Right lobe of liver (tissue), 6 donors: ENCODE results near the gene CMBL. TPM values are rescaled to one million over a fixed set of nuclear protein-coding genes. Genes with fewer than 3 reads are reported as not detected.

Source experiments
- ATAC-seq, 4 donors: fragments of 200-7000 bp; cut with Tn5 transposase; one replicate each; pipeline ENCODE4 v1.9.1; 2020; ENCODE audit warnings: mild to moderate bottlenecking in 4 of 4, moderate library complexity in 4 of 4
- DNase-seq, 3 donors: peaks; one replicate each; pipeline ENCODE4 v3.0.0-alpha.2; 2020
- H3K27ac ChIP-seq, 3 donors: fragments of 200-600 bp; one replicate each; pipeline ENCODE4 v1.8.0; 2022
- H3K27me3 ChIP-seq, 2 donors: fragments of 200-600 bp; one replicate each; pipeline ENCODE4 v1.8.0; 2022
- H3K36me3 ChIP-seq, 4 donors: fragments of 200-600 bp; sonication (generic) in 1 of 4; one replicate each; pipeline versions ENCODE4 v1.5.1 to v1.8.0; 2017 to 2022; ENCODE audit warnings: control low read depth in 1 of 4
- H3K4me1 ChIP-seq, 4 donors: fragments of 200-600 bp; sonication (generic) in 1 of 4; one replicate each; pipeline versions ENCODE4 v1.5.1 to v1.8.0; 2017 to 2022; ENCODE audit warnings: control low read depth in 1 of 4
- H3K4me3 ChIP-seq, 3 donors: fragments of 200-600 bp; one replicate each; pipeline ENCODE4 v1.8.0; 2022
- H3K9me3 ChIP-seq, 4 donors: fragments of 200-600 bp; sonication (generic) in 1 of 4; one replicate each; pipeline versions ENCODE4 v1.5.1 to v1.8.0; 2017 to 2022; ENCODE audit warnings: control low read depth in 1 of 4
- CTCF ChIP-seq, 4 donors: fragments of 200-600 bp in 3 of 4; fragments of 450-650 bp in 1 of 4; IDR thresholded peaks; one replicate each; pipeline versions ENCODE4 v1.5.1 to v1.8.0; 2016 to 2022; ENCODE audit warnings: antibody characterized with exemption in 4 of 4, mild to moderate bottlenecking in 2 of 4
- POLR2A ChIP-seq: fragments of 450-650 bp; IDR thresholded peaks from one replicate; pipeline ENCODE4 v1.6.1; 2017; ENCODE audit warnings: antibody characterized with exemption, mild to moderate bottlenecking
- WGBS: methylation state at CpG from one replicate; pipeline ENCODE4 v1.1.6; 2018; ENCODE audit warnings: low coverage, low lambda C conversion rate; ENCODE audit not compliant: insufficient coverage; ENCODE audit errors: missing lambda C conversion rate; 5-methylcytosine and 5-hydroxymethylcytosine counted together
- intact Hi-C, 2 donors: fragments of 100-400 bp; cut with DNase I; formaldehyde crosslinking; loops; one replicate each; pipeline versions ENCODE4 v1.11.2 to v1.14.1; 2022
- total RNA-seq, 6 experiments: library from RNA; depleted of rRNA in 2 of 6; stranded (reverse); fragments of >200 nt in 2 of 6; fragmentation: NEBNext Ultra II Directional in 3 of 6; extraction: Animal tissue kit (Norgen Biotek cat#: 25700) in 3 of 6; gene quantifications; one replicate each; pipeline versions ENCODE4 v1.1.0 to v1.2.4, GENCODE V29; 2016 to 2023
- donor health status: DM: no; HTN: yes; CAD: no.
- donor health status: DM: no; HTN: no; CAD: no.
- donor health status: DM: no; HTN: no; CAD: no.
- donor health status: DM: no; HTN: yes; CAD: no.
- donor health status: DM: no; HTN: yes; CAD: no.

Gene CMBL
- total RNA-seq, 6 experiments from 2014 or later: 29.4 to 206 (median 97.7) TPM

DNA sequence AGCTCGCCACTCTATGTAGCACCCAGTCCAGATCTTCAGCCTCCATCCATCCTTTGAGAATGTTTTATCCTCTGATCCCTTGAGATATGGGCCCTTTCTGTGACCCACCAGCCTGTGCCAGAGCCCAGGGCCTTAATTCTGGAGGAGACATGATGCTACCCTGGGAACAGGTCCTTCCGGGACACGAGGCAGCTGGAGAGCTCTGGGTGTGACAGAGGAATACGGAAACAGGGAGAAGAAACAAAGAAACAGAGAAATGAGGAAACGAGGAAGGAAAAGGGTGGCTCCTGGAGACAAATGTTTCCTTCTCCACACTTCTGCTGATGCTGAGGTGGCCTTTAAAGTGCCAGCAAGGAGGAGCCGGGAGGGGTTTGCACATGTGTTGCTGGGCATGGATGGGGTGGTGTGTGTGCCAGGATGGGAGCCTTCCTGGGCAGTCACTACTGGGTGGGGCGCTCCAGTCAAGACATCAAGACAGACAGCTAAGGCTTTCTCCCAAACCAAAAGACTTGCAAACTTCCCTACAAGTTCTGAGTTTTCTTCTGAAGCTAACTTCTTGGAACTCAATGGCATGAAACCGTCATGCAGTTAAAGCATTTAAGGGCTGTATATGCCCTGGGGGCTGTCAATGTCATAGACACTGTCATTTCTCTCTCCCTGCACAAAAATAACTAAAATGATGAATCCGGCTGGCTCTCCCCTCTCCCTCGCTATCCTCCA, 23.0 kb upstream of the CMBL start:
- no peak for ATAC-seq
- H3K36me3 ChIP-seq: no peaks in the 10 kb centered on the region
- no peak for DNase-seq
- peaks cover 0 to 37% (median 7%) of the 10 kb centered on the region in 4 donors for H3K4me1 ChIP-seq
- TF ChIP-seq POLR2A (no peak), CTCF (IDR thresholded peaks at IDR 0.05) (no peak)
- peak overlapping the region; percentile 10 to 68 (median 62) for H3K27ac ChIP-seq
- WGBS: 40% methylated on average over 7 of the region's 10 CpGs
- intact Hi-C loops: no loop called here
- H3K27me3 ChIP-seq: no peaks in the 10 kb centered on the region
- H3K4me3 ChIP-seq: peak overlapping the region in 2 of 3 donors; percentile 14 to 32
- no peaks in the 10 kb centered on the region for H3K9me3 ChIP-seq

DNA sequence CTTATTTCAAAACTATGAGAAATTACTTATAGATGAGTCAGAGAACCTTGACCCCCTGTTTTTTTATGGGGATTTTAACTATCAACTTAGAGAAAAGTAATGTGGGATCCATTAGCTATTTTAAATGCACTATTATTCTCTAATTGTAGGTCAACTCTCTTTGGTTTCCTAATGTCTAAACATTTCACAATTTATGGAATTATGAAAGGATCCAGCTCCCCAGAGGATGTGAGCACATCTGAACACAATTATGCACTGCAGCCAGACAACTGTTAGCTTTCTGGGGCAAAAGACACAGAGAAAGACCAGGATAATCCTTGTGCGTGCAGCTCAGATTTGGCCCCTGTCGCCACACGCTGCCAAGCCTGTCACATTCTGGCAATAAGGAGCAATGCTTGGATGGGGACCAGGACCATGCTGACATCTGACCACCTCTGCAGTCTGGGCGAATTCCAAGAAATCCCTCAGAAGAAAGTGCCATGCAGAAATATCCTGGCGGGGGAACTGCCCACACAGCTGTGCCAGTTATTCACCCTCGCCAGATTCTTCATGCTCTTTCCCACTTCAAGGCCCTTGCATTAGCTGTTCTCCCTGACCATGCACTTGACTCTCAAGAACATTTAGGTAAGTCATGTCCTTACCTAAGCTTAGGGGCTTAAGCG, 22.2 kb upstream of the CMBL start:
- intact Hi-C loops: no loop called here
- H3K27me3 ChIP-seq: no peaks in the 10 kb centered on the region
- 24% methylated on average over 3 of the region's 7 CpGs for WGBS
- ATAC-seq (peak; percentile 39 to 59 (median 48)), DNase-seq (peak in 2 of 3 donors; percentile 66 to 85)
- H3K36me3 ChIP-seq: no peaks in the 10 kb centered on the region
- H3K9me3 ChIP-seq: no peaks in the 10 kb centered on the region
- peaks cover 0 to 37% (median 7%) of the 10 kb centered on the region in 4 donors for H3K4me1 ChIP-seq
- TF ChIP-seq POLR2A (peak; percentile 44), CTCF (IDR thresholded peaks at IDR 0.05) (no peak)
- peak overlapping the region in 2 of 3 donors; percentile 14 to 32 for H3K4me3 ChIP-seq
- H3K27ac ChIP-seq: peak overlapping the region; percentile 10 to 68 (median 62)

DNA sequence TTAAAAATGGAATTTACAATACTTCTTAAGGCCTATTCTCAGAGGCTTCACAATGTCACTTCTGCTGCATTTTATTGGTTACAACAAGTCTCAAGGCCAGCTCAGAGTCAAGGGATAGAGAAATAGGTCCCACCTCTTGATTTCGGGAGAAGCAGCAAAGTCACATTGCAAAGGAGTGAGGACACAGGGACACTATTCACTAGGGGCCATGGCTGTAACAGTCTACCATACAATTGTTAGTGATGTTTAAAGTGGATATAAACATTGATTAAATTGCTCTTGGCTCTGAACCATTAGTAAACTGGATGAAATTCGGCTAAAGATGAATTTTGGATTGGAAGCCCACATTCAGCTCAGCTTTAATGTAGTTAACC, 21.7 kb upstream of the CMBL start:
- 54% methylated on average over 2 of the region's 2 CpGs for WGBS
- Histone ChIP-seq H3K27ac (peak overlapping the region in 1 of 3 donors; percentile 68), H3K36me3 (no peaks in the 10 kb centered on the region)

DNA sequence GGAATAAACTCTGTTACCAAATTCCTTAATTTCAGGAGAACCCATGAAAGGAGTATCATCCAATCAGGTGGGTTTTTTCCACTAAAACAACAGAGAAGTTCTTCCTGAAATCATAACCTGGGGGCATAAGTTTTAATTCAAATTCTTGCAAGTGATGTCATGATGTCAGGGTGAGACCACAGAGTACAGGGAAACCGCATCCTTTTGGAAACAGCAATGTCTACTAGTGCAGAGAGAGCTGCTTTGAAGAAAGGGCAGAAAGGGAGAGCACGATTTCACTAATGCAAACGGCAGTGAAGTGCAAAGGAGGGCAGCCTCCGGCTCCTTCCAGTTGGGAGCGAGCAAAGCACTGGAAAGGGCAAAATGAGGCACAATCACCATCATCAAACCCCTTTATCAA, 20.6 kb upstream of the CMBL start:
- 84% methylated on average over 5 of the region's 5 CpGs for WGBS
- Histone ChIP-seq H3K9me3 (no peaks in the 10 kb centered on the region), H3K4me3 (no peak overlapping the region), H3K36me3 (no peaks in the 10 kb centered on the region), H3K27me3 (no peaks in the 10 kb centered on the region), H3K4me1 (peaks cover 0 to 48% (median 9%) of the 10 kb centered on the region in 4 donors), H3K27ac (no peak overlapping the region)
- no peak for ATAC-seq
- no peak for TF ChIP-seq CTCF (IDR thresholded peaks at IDR 0.05)
- no peak for TF ChIP-seq POLR2A
- no peak for DNase-seq
- intact Hi-C loops: no loop called here

More for the DNA sequence above, 21.7 kb upstream of the CMBL start:
- no peak overlapping the region for H3K4me3 ChIP-seq
- no peak for ATAC-seq
- TF ChIP-seq POLR2A (no peak), CTCF (IDR thresholded peaks at IDR 0.05) (no peak)
- intact Hi-C loops: no loop called here
- DNase-seq: no peak
- H3K4me1 ChIP-seq: peaks cover 0 to 42% (median 7%) of the 10 kb centered on the region in 4 donors
- H3K27me3 ChIP-seq: no peaks in the 10 kb centered on the region
- H3K9me3 ChIP-seq: no peaks in the 10 kb centered on the region
